ENCODE measurements around the gene LRRC31.
A peak's percentile ranks its signal among the peaks of the same experiment; 100 is the strongest.

LRRC31 gene

DNA sequence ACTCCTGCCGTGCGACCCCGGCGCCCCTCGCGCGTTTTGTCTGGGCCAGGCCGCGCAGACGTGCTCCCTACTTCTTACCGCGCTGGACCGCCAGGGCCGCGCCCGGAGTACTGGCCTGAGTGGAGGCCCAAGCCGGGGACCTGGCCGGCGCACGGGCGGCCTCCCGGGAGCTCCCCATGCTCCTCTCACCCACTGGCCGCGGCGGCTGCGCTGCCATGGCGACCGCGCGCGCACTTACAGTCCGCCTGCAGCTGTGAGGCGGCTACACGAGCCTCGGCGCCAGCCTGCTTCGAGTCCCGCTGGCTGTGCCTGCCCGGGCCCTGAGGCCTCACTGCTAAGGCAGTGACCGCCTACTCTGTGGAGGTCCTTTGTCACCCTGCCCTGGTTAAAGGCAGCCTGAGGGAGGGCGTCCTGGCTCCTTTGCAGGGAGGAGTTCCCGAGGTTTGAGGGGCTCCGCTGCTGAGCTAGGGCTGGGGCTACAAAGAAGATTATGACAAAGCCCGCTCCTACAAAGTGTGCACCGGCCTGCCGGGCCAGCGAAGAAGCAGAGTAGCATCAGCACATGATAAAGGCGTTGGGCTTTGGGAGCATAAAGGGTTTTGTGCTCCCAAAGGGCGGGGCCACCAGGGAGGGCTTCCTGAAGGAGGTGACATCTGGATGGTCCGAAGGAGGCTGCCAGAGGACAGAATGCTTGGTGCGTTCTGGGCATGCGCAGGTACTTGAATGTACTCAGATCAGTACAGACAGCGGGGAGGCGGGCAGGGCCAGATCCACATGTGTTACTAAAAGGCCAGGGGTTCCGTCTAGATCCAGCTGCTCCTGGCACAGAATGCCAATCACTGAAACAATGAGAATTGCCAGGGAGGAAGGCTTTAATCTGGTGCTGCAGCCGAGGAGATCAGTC lies 57.2 kb downstream of the LRRC31 start, which contains the start of the genes LRRC34 and LRRIQ4:
LRRC34 (minus strand) TSS at position 573 of the 904 bp plus-strand sequence; CDS start at position 217, 356 bp downstream.
LRRIQ4 (plus strand) TSS at position 539 of the 904 bp plus-strand sequence. CDS start 9,052 bp downstream, outside the sequence.
- DNase-seq: peak; percentile 66 to 69

GRCh38 chr3:169811631-169812331 lies 58.0 kb downstream of the LRRC31 start:
- DNase-seq: peak in 1 of 2 donors; percentile 5

DNA sequence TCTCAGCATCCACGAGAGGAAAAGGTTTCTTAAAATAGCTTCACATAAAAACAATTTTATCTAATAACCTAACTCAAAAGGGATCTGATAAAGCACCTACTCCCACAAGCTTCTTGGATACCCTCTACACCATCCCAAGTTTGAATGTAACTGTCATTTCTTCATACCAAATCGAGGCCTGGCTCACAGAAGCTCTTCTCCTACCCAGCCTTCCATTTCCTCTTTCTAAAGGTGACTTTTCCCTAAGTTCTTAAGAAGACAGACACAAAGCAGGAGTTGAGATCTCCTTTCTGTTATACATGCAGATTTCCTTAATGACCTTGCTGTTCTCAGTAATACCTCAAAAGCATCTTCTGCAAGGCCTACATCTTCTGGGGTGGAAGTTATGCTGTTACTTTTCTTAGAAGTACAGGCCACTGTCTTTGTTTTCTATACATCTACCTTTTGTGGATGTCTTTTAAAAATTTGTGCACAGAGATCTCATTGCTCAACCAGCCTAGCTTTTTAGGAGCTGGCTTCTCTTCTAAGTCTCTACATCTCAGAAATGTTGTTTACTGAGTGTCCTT lies 60.4 kb downstream of the LRRC31 start:
- DNase-seq: no peak

DNA sequence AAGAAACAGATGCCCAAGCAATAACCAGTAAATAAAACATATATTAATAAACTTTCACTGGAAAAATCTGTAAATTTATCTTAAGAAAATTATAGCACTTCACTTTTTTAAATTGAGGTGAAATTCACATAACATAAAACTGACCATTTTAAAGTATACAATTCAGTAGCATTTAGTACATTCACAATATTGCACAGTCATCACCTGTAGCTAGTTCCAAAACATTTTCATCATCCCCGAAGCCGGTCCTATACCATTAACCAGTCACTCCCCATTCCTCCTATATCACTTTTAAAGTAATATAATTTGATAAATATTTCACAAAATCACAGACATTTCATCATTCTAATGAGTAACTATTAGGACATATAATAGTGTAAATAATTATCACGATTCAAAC lies 65.1 kb downstream of the LRRC31 start:
- no peak for DNase-seq

- DNase-seq: no peak
Observed at GRCh38 chr3:169792359-169792758, 77.4 kb downstream of the LRRC31 start.

- no peak for DNase-seq
Observed at GRCh38 chr3:169790687-169791429, 78.9 kb downstream of the LRRC31 start.

GRCh38 chr3:169790219-169790618 lies 79.5 kb downstream of the LRRC31 start:
- no peak for DNase-seq

Measured in stimulated activated CD4-positive, alpha-beta T cell treated with anti-CD3 and anti-CD28 coated beads, Interleukin-2, amount 100 ng/mL, for 48 hours (primary cell).